B cell (primary cell): Measurements from ENCODE around the gene ENPP7. TPM values are rescaled to one million over a fixed set of nuclear protein-coding genes. Genes with fewer than 3 reads are reported as not detected.

ENCODE experiments used
- ATAC-seq: fragments of 200-7000 bp; cut with Tn5 transposase; one replicate; pipeline ENCODE4 v1.10.0; 2021; ENCODE audit warnings: low read depth, mild to moderate bottlenecking, moderate number of reproducible peaks, moderate library complexity
- CTCF ChIA-PET: fragments of 350-600 bp; sonication (Branson Sonifier 250); formaldehyde crosslinking; loops from one replicate; lab custom pipeline; 2021; ENCODE audit warnings: antibody characterized with exemption, inconsistent platforms; lab: Charles Lee
- POLR2A ChIA-PET: fragments of 350-600 bp; sonication (Branson Sonifier 250); formaldehyde crosslinking; loops from one replicate; lab custom pipeline; 2021; ENCODE audit warnings: antibody characterized with exemption; lab: Charles Lee
- DNase-seq: peaks from one replicate; pipeline ENCODE4 v3.0.0; 2013
- H2AFZ ChIP-seq: 2 replicates; pipeline ENCODE4 v1.6.1; 2012; ENCODE audit warnings: mild to moderate bottlenecking, low read depth, low read length; ENCODE audit not compliant: insufficient read depth, poor library complexity, severe bottlenecking
- H3K27ac ChIP-seq, 2 donors: 1 replicate in 1 of 2; 2 replicates in 1 of 2; pipeline ENCODE4 v1.5.1; 2012 to 2013; ENCODE audit warnings: low read length in 2 of 2, mild to moderate bottlenecking in 2 of 2, moderate library complexity in 1 of 2
- H3K27me3 ChIP-seq, 4 experiments: fragments of 200-600 bp in 1 of 4; sonication (generic) in 1 of 4; replicated peaks in 1 of 4; 1 replicate in 2 of 4; 2 replicates in 2 of 4; pipeline versions ENCODE4 v1.6.1 to v1.7.0; 2013 to 2016; ENCODE audit warnings: low read length in 3 of 4, mild to moderate bottlenecking in 2 of 4, mixed read lengths in 1 of 4, moderate library complexity in 1 of 4; ENCODE audit not compliant: insufficient read depth in 4 of 4, control insufficient read depth in 3 of 4; ENCODE audit errors: control extremely low read depth in 1 of 4
- H3K36me3 ChIP-seq, 2 experiments: replicated peaks in 1 of 2; 1 replicate in 1 of 2; 2 replicates in 1 of 2; pipeline versions ENCODE4 v1.6.1 to v1.7.1; 2013; ENCODE audit warnings: low read length in 1 of 2; ENCODE audit not compliant: insufficient read depth in 2 of 2, control insufficient read depth in 1 of 2; ENCODE audit errors: control extremely low read depth in 1 of 2, extremely low read depth in 1 of 2
- H3K4me1 ChIP-seq, 2 donors: fragments of 200-600 bp in 1 of 2; sonication (generic) in 1 of 2; 1 replicate in 1 of 2; 2 replicates in 1 of 2; pipeline versions ENCODE4 v1.5.1 to v1.6.1; 2013 to 2017; ENCODE audit warnings: low read length in 2 of 2; ENCODE audit not compliant: control insufficient read depth in 2 of 2, insufficient read depth in 2 of 2
- H3K4me2 ChIP-seq: replicated peaks from 2 replicates; pipeline ENCODE3; 2012; ENCODE audit warnings: mild to moderate bottlenecking, low read depth, low read length; ENCODE audit not compliant: poor library complexity, severe bottlenecking
- H3K4me3 ChIP-seq, 5 experiments: fragments of 200-600 bp in 1 of 5; sonication (generic) in 1 of 5; 1 replicate in 3 of 5; 2 replicates in 2 of 5; pipeline versions ENCODE4 v1.5.1 to v1.7.0; 2011 to 2016; ENCODE audit warnings: low read length in 4 of 5, mild to moderate bottlenecking in 4 of 5, low read depth in 2 of 5, control low read depth in 1 of 5, moderate library complexity in 1 of 5; ENCODE audit not compliant: insufficient read depth in 1 of 5; ENCODE audit errors: control extremely low read depth in 1 of 5, extremely low read depth in 1 of 5
- H3K79me2 ChIP-seq: fragments of 200-600 bp; sonication (generic); one replicate; pipeline ENCODE4 v1.6.0; 2016; ENCODE audit warnings: low read length; ENCODE audit not compliant: control insufficient read depth, insufficient read depth
- H3K9ac ChIP-seq: fragments of 200-600 bp; sonication (generic); 2 replicates; pipeline ENCODE4 v1.6.1; 2017; ENCODE audit warnings: mild to moderate bottlenecking, low read length, moderate library complexity
- H3K9me3 ChIP-seq, 3 donors: one replicate each; pipeline versions ENCODE4 v1.6.1 to v1.7.1; 2013; ENCODE audit warnings: low read length in 2 of 3; ENCODE audit not compliant: control insufficient read depth in 2 of 3, insufficient read depth in 1 of 3; ENCODE audit errors: control extremely low read depth in 1 of 3
- H4K20me1 ChIP-seq: 2 replicates; pipeline ENCODE4 v1.6.0; 2012; ENCODE audit warnings: mild to moderate bottlenecking, low read length; ENCODE audit not compliant: insufficient read depth, control insufficient read depth, poor library complexity, severe bottlenecking
- H3K27ac Mint-ChIP-seq: one replicate; pipeline ENCODE4 v1.8.0; 2021; ENCODE audit warnings: mixed read lengths
- H3K27me3 Mint-ChIP-seq: one replicate; pipeline ENCODE4 v1.8.0; 2021; ENCODE audit warnings: mixed read lengths
- H3K4me1 Mint-ChIP-seq: one replicate; pipeline ENCODE4 v1.8.0; 2021; ENCODE audit warnings: mixed read lengths
- H3K4me3 Mint-ChIP-seq: one replicate; pipeline ENCODE4 v1.8.0; 2021; ENCODE audit warnings: mixed read lengths
- H3K9me3 Mint-ChIP-seq: one replicate; pipeline ENCODE4 v1.8.0; 2022; ENCODE audit warnings: mixed read lengths; ENCODE audit not compliant: insufficient read depth
- EZH2 ChIP-seq: IDR thresholded peaks from 2 replicates; pipeline ENCODE4 v1.6.1; 2012; ENCODE audit warnings: borderline replicate concordance, low read depth, mild to moderate bottlenecking, moderate library complexity, low read length; ENCODE audit not compliant: insufficient read depth, poor library complexity, severe bottlenecking
- WGBS: methylation state at CpG from one replicate; pipeline ENCODE4 v1.1.5; 2013; ENCODE audit warnings: missing lambda C conversion rate; ENCODE audit not compliant: insufficient coverage; 5-methylcytosine and 5-hydroxymethylcytosine counted together
- intact Hi-C: fragments of 100-400 bp; cut with micrococcal nuclease; formaldehyde crosslinking; loops from one replicate; pipeline ENCODE4 v1.10.0; 2022
- polyA plus RNA-seq: library from polyadenylated mRNA; depleted of rRNA; stranded (reverse); fragments of >200 nt; gene quantifications from 2 replicates; pipeline ENCODE4 v1.2.3, GENCODE V29; 2012
- total RNA-seq, 2 donors: library from RNA; stranded (reverse); fragments of 120-200 nt in 1 of 2; gene quantifications; 1 replicate in 1 of 2; 2 replicates in 1 of 2; pipeline versions ENCODE4 v1.2.3 to v1.2.4, GENCODE V29; 2013 to 2022
- TF ChIP-seq, protein P1 (sequence below): fragments of 200-600 bp; IDR thresholded peaks from one replicate; pipeline ENCODE4 v1.8.0; 2022; ENCODE audit warnings: antibody characterized with exemption, mild to moderate bottlenecking

Gene ENPP7
- total and polyA plus RNA-seq, 2 donors (not counting 1 experiment from before 2014, with no cell fraction given) = 0.40 to 6.7 TPM

DNA sequence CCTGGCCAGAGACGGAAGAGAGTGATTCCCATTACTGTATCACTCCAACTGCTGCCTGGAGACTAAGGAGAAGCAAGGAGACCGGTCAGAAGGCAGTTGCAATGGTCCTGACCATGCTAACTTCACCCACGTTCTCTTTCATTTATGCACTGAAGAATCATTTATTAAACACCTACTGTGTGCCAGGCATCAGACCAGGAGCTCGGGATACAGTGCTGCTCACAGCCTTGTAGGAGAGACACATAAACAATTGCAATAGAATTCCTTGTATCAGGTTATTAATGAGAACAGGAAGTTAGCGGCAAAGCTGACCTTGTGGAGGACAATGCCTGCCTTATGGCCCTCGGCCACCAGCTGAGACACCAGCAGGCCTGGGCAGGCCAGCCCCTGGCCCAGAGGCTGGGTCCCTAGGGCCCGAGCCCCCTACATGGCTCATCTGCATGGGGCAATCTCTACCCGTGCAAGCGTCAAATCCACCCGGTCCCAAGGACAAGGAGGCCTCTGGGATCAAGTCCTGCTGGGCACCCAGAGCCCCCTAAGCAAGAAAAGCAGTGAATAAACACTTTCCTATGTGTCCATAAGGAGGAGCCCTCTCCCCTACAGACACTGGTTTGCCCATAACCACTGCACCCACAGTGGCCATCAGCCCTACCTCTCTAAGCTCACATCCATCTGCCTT lies 8.6 kb upstream of the ENPP7 start:
- H3K4me1 Mint-ChIP-seq = peaks cover 4% of the 10 kb centered on the region
- POLR2A ChIA-PET = no interaction called here
- intact Hi-C loops = no loop called here
- H2AFZ ChIP-seq = no peak overlapping the region
- H3K4me3 Mint-ChIP-seq = no peak overlapping the region
- peaks cover 0 to 3% (median 0%) of the 10 kb centered on the region in 3 donors for H3K9me3 ChIP-seq
- no peaks in the 10 kb centered on the region for H3K27me3 ChIP-seq
- H3K79me2 ChIP-seq = no peaks in the 10 kb centered on the region
- H4K20me1 ChIP-seq = no peaks in the 10 kb centered on the region
- H3K4me1 ChIP-seq = no peaks in the 10 kb centered on the region
- DNase-seq (no peak), ATAC-seq (no peak)
- TF ChIP-seq EZH2 = no peak
- TF ChIP-seq, protein P1, sequence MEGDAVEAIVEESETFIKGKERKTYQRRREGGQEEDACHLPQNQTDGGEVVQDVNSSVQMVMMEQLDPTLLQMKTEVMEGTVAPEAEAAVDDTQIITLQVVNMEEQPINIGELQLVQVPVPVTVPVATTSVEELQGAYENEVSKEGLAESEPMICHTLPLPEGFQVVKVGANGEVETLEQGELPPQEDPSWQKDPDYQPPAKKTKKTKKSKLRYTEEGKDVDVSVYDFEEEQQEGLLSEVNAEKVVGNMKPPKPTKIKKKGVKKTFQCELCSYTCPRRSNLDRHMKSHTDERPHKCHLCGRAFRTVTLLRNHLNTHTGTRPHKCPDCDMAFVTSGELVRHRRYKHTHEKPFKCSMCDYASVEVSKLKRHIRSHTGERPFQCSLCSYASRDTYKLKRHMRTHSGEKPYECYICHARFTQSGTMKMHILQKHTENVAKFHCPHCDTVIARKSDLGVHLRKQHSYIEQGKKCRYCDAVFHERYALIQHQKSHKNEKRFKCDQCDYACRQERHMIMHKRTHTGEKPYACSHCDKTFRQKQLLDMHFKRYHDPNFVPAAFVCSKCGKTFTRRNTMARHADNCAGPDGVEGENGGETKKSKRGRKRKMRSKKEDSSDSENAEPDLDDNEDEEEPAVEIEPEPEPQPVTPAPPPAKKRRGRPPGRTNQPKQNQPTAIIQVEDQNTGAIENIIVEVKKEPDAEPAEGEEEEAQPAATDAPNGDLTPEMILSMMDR = no peak
- no peak overlapping the region for H3K9ac ChIP-seq
- no peak overlapping the region for H3K4me3 ChIP-seq
- H3K27me3 Mint-ChIP-seq = no peaks in the 10 kb centered on the region
- no peaks in the 10 kb centered on the region for H3K36me3 ChIP-seq
- WGBS = 97% methylated on average over 8 of the region's 10 CpGs
- no peak overlapping the region for H3K27ac ChIP-seq
- no peaks in the 10 kb centered on the region for H3K9me3 Mint-ChIP-seq
- CTCF ChIA-PET = no interaction called here
- no peak overlapping the region for H3K4me2 ChIP-seq
- no peak overlapping the region for H3K27ac Mint-ChIP-seq

DNA sequence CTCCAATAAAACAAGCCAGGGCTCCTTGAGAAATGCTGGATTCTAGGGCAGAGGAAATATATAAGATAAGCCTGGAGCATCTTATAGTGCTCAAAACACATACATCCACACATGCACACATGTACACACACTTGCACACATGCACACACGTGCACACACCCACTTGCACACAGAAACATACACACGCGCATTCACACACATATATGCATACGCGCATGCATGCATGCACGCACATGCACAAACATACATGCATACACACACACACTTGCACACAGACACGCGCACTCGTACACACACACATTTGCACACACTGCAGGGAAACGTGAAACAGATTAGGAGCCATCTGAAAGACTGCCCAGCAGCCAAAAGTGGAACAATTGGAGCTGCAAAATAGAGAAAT lies 8.0 kb upstream of the ENPP7 start:
- H3K4me1 ChIP-seq = no peaks in the 10 kb centered on the region
- TF ChIP-seq, protein P1 = no peak
- TF ChIP-seq EZH2 = no peak
- no peaks in the 10 kb centered on the region for H3K27me3 ChIP-seq
- no peak overlapping the region for H3K27ac ChIP-seq
- WGBS = 97% methylated on average over 9 of the region's 10 CpGs
- H3K79me2 ChIP-seq = no peaks in the 10 kb centered on the region
- intact Hi-C loops = no loop called here
- H3K4me3 Mint-ChIP-seq = no peak overlapping the region
- peaks cover 0 to 3% (median 0%) of the 10 kb centered on the region in 3 donors for H3K9me3 ChIP-seq
- ChIA-PET CTCF (interaction anchor here (0.7 kb wide), 1 partner anchor 18 kb away, joined by 3 read pairs; no protein-coding TSS in a partner anchor), POLR2A (no interaction called here)
- H3K36me3 ChIP-seq = no peaks in the 10 kb centered on the region
- no peak overlapping the region for H3K4me2 ChIP-seq
- no peak overlapping the region for H3K4me3 ChIP-seq
- H2AFZ ChIP-seq = no peak overlapping the region
- no peak for ATAC-seq
- no peaks in the 10 kb centered on the region for H4K20me1 ChIP-seq
- H3K4me1 Mint-ChIP-seq = peaks cover 6% of the 10 kb centered on the region
- no peaks in the 10 kb centered on the region for H3K9me3 Mint-ChIP-seq
- no peak for DNase-seq
- no peaks in the 10 kb centered on the region for H3K27me3 Mint-ChIP-seq
- no peak overlapping the region for H3K9ac ChIP-seq
- no peak overlapping the region for H3K27ac Mint-ChIP-seq
